ENCODE results near the gene ZNF865.

Gene ZNF865

DNA sequence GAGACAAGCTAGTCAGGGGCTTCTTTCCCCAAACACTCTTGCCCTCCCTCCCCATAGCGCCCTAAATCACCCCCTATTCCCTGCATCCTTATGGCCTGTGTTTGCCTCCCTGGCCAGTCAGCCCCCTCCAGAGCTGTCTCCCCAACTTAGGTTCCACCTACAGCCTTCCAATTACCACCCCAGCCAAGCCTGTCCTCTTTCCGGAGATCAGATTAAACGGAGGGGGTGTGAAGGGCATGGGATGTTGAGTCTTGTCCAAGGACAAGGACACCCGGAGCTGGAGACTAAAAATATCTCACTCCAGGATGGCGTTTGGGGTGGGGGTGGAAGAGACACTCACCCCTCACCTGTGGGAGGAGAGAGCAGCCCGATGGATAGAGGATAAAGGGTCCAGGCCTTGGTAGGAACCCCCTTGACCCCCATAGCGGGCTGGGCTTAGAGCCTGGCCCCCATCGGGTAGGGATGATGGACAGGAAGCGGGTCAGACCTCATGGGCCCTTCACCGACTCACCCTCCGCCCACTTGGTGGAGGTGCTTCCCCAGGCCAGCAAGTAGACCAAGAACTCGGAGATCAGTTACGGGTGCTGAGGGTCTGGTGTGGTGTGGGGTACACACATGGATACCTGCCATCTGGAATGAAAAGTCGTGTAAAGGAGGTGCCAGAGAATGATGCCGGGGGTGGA, 6.0 kb downstream of the ZNF865 start:
- Histone ChIP-seq H3K9me3 (ENCODE audit: insufficient read depth, low read depth, low read length) (no peaks in the 10 kb centered on the region), H3K27me3 (ENCODE audit: insufficient read depth, low read length) (no peaks in the 10 kb centered on the region), H3K9ac (ENCODE audit: low read depth, low read length) (no peak overlapping the region), H3K4me3 (ENCODE audit: low read length) (no peak overlapping the region), H3K4me1 (ENCODE audit: insufficient read depth, low read length) (peaks cover 5% of the 10 kb centered on the region; the same call in 1 of the 2 replicates), H3K36me3 (ENCODE audit: insufficient read depth, low read length) (peaks cover 31% of the 10 kb centered on the region), H3K27ac (ENCODE audit: low read depth, low read length) (no peak overlapping the region)
- 95% methylated on average over 14 of the region's 15 CpGs for WGBS

DNA sequence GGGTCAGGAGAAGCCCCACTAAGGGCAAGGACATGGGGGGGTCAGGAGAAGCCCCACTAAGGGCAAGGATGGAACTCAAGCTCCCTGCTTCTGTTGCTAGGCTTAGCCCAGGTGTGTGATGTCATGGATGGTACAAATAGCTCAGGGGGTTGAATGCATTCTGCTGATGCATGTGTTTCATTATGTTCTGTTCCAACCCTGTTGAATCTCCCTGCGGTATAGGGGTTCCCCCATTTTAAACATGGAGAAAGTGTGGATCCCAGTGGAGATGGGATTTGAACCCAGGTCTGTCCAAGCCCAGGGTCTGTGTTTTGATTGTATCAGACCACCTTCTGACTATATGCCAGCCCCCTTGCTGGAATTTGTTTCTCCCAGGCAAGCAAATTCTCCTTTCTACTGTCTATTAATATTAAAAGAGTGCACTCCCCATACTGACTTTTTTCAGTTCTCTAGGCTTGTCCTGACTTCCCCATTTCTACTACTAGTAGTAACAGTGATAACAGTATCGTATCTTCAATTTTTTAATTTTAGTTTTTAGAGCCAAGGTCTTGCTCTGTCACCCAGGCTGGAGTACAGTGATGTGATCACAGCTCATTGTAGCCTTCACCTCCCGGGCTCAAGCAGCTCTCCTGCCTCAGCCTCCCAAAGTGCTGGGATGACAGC, 6.7 kb downstream of the ZNF865 start:
- H3K9me3 ChIP-seq (ENCODE audit: insufficient read depth, low read depth, low read length): no peaks in the 10 kb centered on the region
- H3K9ac ChIP-seq (ENCODE audit: low read depth, low read length): no peak overlapping the region
- no peak overlapping the region for H3K4me3 ChIP-seq (ENCODE audit: low read length)
- WGBS: 97% methylated on average over 3 of the region's 3 CpGs
- H3K27me3 ChIP-seq (ENCODE audit: insufficient read depth, low read length): no peaks in the 10 kb centered on the region
- H3K27ac ChIP-seq (ENCODE audit: low read depth, low read length): no peak overlapping the region
- H3K4me1 ChIP-seq (ENCODE audit: insufficient read depth, low read length): no peaks in the 10 kb centered on the region
- peaks cover 32% of the 10 kb centered on the region for H3K36me3 ChIP-seq (ENCODE audit: insufficient read depth, low read length)

DNA sequence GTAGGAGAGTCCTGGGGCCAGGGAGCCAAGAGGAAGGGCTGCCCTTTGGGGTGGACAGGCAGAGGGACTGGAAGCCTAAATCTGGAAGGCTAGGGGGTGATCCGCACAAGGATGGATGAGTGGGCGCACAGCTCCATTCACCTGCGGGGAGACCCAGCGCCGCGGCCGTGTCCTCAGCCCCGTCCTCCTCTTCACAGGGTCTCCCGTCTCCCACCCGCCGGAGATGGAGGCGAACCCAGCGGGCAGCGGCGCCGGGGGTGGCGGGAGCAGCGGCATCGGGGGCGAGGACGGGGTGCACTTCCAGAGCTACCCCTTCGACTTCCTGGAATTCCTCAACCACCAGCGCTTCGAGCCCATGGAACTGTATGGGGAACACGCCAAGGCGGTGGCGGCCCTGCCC, 7.9 kb downstream of the ZNF865 start:
- Histone ChIP-seq H3K9ac (ENCODE audit: low read depth, low read length) (no peak overlapping the region), H3K4me1 (ENCODE audit: insufficient read depth, low read length) (no peaks in the 10 kb centered on the region), H3K27ac (ENCODE audit: low read depth, low read length) (no peak overlapping the region), H3K4me3 (ENCODE audit: low read length) (no peak overlapping the region), H3K9me3 (ENCODE audit: insufficient read depth, low read depth, low read length) (no peaks in the 10 kb centered on the region), H3K36me3 (ENCODE audit: insufficient read depth, low read length) (peaks cover 30% of the 10 kb centered on the region), H3K27me3 (ENCODE audit: insufficient read depth, low read length) (no peaks in the 10 kb centered on the region)
- WGBS: 95% methylated on average over 27 of the region's 27 CpGs

DNA sequence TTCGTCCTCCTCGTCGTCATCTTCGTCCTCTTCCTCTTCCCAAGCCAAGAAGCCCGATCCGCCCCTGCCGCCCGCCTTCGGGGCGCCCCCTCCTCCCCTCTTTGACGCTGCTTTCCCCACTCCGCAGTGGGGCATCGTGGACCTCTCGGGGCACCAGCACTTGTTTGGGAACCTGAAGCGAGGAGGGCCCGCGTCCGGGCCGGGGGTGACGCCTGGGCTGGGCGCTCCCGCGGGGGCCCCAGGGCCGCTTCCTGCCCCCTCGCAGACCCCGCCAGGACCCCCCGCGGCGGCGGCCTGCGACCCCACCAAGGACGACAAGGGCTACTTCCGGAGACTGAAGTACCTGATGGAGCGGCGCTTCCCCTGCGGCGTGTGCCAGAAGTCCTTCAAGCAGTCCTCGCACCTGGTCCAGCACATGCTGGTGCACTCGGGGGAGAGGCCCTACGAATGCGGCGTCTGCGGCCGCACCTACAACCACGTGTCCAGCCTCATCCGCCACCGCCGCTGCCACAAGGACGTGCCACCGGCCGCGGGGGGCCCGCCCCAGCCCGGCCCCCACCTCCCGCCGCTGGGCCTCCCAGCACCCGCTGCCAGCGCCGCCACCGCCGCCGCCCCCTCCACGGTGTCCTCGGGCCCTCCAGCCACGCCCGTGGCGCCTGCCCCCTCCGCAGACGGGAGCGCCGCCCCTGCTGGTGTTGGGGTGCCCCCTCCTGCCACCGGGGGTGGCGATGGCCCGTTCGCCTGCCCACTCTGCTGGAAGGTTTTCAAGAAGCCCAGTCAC, 8.7 kb downstream of the ZNF865 start:
- Histone ChIP-seq H3K4me1 (ENCODE audit: insufficient read depth, low read length) (no peaks in the 10 kb centered on the region), H3K27ac (ENCODE audit: low read depth, low read length) (no peak overlapping the region), H3K36me3 (ENCODE audit: insufficient read depth, low read length) (peaks cover 30% of the 10 kb centered on the region), H3K27me3 (ENCODE audit: insufficient read depth, low read length) (no peaks in the 10 kb centered on the region), H3K4me3 (ENCODE audit: low read length) (no peak overlapping the region), H3K9me3 (ENCODE audit: insufficient read depth, low read depth, low read length) (no peaks in the 10 kb centered on the region), H3K9ac (ENCODE audit: low read depth, low read length) (no peak overlapping the region)
- 96% methylated on average over 75 of the region's 75 CpGs for WGBS

DNA sequence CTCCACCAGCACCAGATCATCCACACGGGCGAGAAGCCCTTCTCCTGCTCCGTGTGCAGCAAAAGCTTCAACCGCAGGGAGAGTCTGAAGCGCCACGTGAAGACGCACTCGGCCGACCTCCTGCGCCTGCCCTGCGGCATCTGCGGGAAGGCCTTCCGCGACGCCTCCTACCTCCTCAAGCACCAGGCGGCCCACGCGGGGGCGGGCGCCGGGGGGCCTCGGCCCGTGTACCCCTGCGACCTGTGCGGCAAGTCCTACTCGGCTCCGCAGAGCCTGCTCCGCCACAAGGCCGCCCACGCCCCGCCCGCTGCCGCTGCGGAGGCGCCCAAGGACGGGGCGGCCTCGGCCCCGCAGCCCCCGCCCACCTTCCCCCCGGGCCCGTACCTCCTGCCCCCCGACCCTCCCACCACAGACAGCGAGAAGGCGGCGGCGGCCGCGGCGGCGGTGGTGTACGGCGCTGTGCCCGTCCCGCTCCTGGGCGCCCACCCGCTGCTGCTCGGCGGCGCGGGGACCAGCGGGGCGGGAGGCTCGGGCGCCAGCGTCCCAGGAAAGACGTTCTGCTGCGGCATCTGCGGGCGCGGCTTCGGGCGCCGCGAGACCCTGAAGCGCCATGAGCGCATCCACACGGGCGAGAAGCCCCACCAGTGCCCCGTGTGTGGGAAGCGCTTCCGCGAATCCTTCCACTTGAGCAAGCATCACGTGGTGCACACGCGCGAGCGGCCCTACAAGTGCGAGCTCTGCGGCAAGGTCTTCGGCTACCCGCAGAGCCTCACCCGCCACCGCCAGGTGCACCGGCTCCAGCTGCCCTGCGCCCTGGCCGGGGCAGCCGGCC, 9.5 kb downstream of the ZNF865 start:
- WGBS: 97% methylated on average over 96 of the region's 98 CpGs

DNA sequence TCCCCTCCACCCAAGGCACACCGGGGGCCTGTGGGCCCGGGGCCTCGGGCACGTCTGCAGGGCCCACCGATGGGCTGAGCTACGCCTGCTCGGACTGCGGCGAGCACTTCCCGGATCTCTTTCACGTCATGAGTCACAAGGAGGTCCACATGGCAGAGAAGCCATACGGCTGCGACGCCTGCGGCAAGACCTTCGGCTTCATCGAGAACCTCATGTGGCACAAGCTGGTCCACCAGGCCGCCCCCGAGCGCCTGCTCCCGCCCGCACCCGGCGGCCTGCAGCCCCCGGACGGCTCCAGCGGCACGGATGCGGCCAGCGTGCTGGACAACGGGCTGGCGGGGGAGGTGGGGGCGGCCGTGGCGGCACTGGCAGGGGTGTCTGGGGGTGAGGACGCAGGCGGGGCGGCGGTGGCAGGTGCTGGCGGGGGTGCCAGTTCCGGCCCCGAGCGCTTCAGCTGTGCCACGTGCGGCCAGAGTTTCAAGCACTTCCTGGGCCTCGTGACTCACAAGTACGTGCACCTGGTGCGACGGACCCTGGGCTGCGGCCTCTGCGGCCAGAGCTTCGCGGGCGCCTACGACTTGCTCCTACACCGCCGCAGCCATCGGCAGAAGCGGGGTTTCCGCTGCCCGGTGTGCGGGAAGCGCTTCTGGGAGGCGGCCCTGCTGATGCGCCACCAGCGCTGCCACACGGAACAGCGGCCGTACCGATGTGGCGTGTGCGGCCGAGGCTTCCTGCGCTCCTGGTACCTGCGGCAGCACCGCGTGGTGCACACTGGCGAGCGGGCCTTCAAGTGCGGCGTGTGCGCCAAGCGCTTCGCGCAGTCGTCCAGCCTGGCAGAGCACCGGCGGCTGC, 10.3 kb downstream of the ZNF865 start:
- H3K4me3 ChIP-seq (ENCODE audit: low read length): no peak overlapping the region
- WGBS: 97% methylated on average over 88 of the region's 88 CpGs
- no peaks in the 10 kb centered on the region for H3K27me3 ChIP-seq (ENCODE audit: insufficient read depth, low read length)
- peaks cover 29% of the 10 kb centered on the region for H3K36me3 ChIP-seq (ENCODE audit: insufficient read depth, low read length)
- no peak overlapping the region for H3K9ac ChIP-seq (ENCODE audit: low read depth, low read length)
- no peak overlapping the region for H3K27ac ChIP-seq (ENCODE audit: low read depth, low read length)
- no peaks in the 10 kb centered on the region for H3K4me1 ChIP-seq (ENCODE audit: insufficient read depth, low read length)
- H3K9me3 ChIP-seq (ENCODE audit: insufficient read depth, low read depth, low read length): no peaks in the 10 kb centered on the region

More for the DNA sequence above, 9.5 kb downstream of the ZNF865 start:
- H3K4me1 ChIP-seq (ENCODE audit: insufficient read depth, low read length): no peaks in the 10 kb centered on the region
- no peaks in the 10 kb centered on the region for H3K9me3 ChIP-seq (ENCODE audit: insufficient read depth, low read depth, low read length)
- peaks cover 23% of the 10 kb centered on the region for H3K36me3 ChIP-seq (ENCODE audit: insufficient read depth, low read length)
- H3K27me3 ChIP-seq (ENCODE audit: insufficient read depth, low read length): no peaks in the 10 kb centered on the region
- no peak overlapping the region for H3K27ac ChIP-seq (ENCODE audit: low read depth, low read length)
- no peak overlapping the region for H3K4me3 ChIP-seq (ENCODE audit: low read length)
- no peak overlapping the region for H3K9ac ChIP-seq (ENCODE audit: low read depth, low read length)

DNA sequence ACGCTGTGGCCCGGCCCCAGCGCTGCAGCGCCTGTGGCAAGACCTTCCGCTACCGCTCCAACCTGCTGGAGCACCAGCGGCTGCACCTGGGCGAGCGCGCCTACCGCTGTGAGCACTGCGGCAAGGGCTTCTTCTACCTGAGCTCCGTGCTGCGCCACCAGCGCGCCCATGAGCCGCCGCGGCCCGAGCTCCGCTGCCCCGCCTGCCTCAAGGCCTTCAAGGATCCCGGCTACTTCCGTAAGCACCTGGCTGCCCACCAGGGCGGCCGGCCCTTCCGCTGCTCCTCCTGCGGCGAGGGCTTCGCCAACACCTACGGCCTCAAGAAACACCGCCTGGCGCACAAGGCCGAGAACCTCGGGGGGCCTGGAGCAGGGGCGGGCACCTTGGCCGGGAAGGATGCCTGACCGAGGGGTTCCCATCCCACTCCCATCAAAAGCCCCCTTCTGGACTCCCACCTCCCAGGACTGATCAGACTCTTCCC, 11.0 kb downstream of the ZNF865 start:
- H3K4me3 ChIP-seq (ENCODE audit: low read length): no peak overlapping the region
- H3K36me3 ChIP-seq (ENCODE audit: insufficient read depth, low read length): peaks cover 34% of the 10 kb centered on the region
- 97% methylated on average over 38 of the region's 38 CpGs for WGBS
- no peaks in the 10 kb centered on the region for H3K4me1 ChIP-seq (ENCODE audit: insufficient read depth, low read length)
- H3K9me3 ChIP-seq (ENCODE audit: insufficient read depth, low read depth, low read length): no peaks in the 10 kb centered on the region
- no peak overlapping the region for H3K27ac ChIP-seq (ENCODE audit: low read depth, low read length)
- H3K27me3 ChIP-seq (ENCODE audit: insufficient read depth, low read length): no peaks in the 10 kb centered on the region
- H3K9ac ChIP-seq (ENCODE audit: low read depth, low read length): no peak overlapping the region

DNA sequence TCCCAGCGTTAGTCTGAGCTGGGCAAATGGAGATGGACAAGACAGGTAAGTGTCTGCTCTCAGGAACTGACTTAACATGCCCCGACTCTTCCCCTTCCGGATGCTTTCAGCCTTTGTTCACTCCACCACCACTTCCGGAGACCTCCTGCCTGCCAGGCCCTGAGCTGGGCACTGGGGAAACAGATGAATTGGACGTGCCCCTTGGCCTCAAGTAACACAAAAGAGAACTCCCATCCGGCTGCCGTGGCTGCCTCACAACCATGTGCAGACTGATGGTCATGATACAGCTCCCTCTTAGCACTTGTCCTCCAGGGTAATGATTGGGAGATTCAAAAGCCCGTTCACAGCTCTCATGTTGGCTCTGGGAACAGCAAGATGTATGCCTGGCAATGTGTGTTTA, 12.0 kb downstream of the ZNF865 start:
- H3K4me1 ChIP-seq (ENCODE audit: insufficient read depth, low read length): no peaks in the 10 kb centered on the region
- H3K9me3 ChIP-seq (ENCODE audit: insufficient read depth, low read depth, low read length): no peaks in the 10 kb centered on the region
- no peaks in the 10 kb centered on the region for H3K27me3 ChIP-seq (ENCODE audit: insufficient read depth, low read length)
- no peak overlapping the region for H3K27ac ChIP-seq (ENCODE audit: low read depth, low read length)
- H3K9ac ChIP-seq (ENCODE audit: low read depth, low read length): no peak overlapping the region
- WGBS: 93% methylated on average over 8 of the region's 8 CpGs
- no peak overlapping the region for H3K4me3 ChIP-seq (ENCODE audit: low read length)
- H3K36me3 ChIP-seq (ENCODE audit: insufficient read depth, low read length): peaks cover 34% of the 10 kb centered on the region

DNA sequence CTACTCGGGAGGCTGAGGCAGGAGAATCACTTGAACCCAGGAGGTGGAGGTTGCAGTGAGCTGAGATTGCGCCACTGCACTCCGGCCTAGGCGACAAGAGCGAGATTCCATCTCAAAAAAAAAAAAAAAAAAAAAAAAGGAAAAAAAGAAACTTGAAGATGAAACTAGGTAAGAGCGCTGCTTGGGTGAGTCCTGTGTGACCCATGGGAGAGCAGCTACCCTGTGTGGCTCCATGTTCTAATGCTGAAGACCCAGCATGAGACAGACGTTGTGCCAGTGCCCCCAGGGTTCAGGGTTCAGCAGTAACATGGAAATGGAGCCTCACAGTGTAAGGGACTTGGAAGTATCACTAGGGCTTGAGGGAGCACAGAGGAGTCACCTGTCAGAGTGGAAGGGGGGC, 13.0 kb downstream of the ZNF865 start:
- peaks cover 34% of the 10 kb centered on the region for H3K36me3 ChIP-seq (ENCODE audit: insufficient read depth, low read length)
- 88% methylated on average over 5 of the region's 7 CpGs for WGBS
- H3K27ac ChIP-seq (ENCODE audit: low read depth, low read length): no peak overlapping the region

DNA sequence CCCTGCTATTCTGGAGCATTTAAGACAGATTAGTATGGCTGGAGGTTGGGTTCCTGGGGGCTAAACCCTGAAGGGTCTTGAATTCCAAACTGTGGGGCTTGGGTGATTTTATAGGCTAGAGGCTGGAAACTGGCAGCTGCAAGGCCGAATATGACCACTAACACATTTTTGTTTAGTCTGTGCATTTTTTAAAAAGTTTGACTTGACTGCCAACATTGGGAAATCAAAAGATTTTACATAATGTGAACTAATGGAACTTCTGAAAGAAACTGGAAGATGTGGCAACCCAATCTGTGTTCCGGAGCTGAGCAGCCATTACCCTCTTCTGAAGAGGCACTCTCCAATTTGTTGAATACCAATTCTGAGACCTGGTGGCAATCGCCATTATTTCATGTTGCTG, 13.8 kb downstream of the ZNF865 start:
- WGBS: 93% methylated on average over 3 of the region's 3 CpGs
- Histone ChIP-seq H3K27me3 (ENCODE audit: insufficient read depth, low read length) (no peaks in the 10 kb centered on the region), H3K4me3 (ENCODE audit: low read length) (no peak overlapping the region), H3K9me3 (ENCODE audit: insufficient read depth, low read depth, low read length) (no peaks in the 10 kb centered on the region), H3K9ac (ENCODE audit: low read depth, low read length) (no peak overlapping the region), H3K27ac (ENCODE audit: low read depth, low read length) (no peak overlapping the region), H3K36me3 (ENCODE audit: insufficient read depth, low read length) (peaks cover 34% of the 10 kb centered on the region), H3K4me1 (ENCODE audit: insufficient read depth, low read length) (no peaks in the 10 kb centered on the region)

More for the DNA sequence above, 13.0 kb downstream of the ZNF865 start:
- H3K4me3 ChIP-seq (ENCODE audit: low read length): no peak overlapping the region
- no peaks in the 10 kb centered on the region for H3K4me1 ChIP-seq (ENCODE audit: insufficient read depth, low read length)
- H3K27me3 ChIP-seq (ENCODE audit: insufficient read depth, low read length): no peaks in the 10 kb centered on the region
- no peaks in the 10 kb centered on the region for H3K9me3 ChIP-seq (ENCODE audit: insufficient read depth, low read depth, low read length)
- no peak overlapping the region for H3K9ac ChIP-seq (ENCODE audit: low read depth, low read length)

Data from HUES64 (cell line).